GM23338 (cell line): ENCODE data around the gene DGKH.

ENCODE experiments used
- EZH2phosphoT487 ChIP-seq: fragments of 200-600 bp; sonication (generic); IDR thresholded peaks from one replicate; pipeline ENCODE4 v1.8.1; 2018; ENCODE audit warnings: antibody characterized with exemption; ENCODE audit not compliant: unreplicated experiment
- POLR2AphosphoS5 ChIP-seq: IDR thresholded peaks from 2 replicates; pipeline ENCODE4 v1.6.1; 2016; ENCODE audit warnings: antibody characterized with exemption, low read depth
- ZNF114 ChIP-seq: fragments of 250-450 bp; sonication (Bioruptor Pico); IDR thresholded peaks from 2 replicates; pipeline ENCODE4 v1.5.0; 2020; ENCODE audit warnings: mild to moderate bottlenecking, moderate library complexity
- TF ChIP-seq, protein P1 (sequence below), 2 experiments: fragments of 200-600 bp in 1 of 2; sonication (generic) in 1 of 2; conservative IDR thresholded peaks; 2 replicates each; pipeline versions ENCODE4 v1.5.1 to v1.6.1; 2016 to 2017; ENCODE audit warnings: antibody characterized with exemption in 2 of 2, low read depth in 2 of 2, mild to moderate bottlenecking in 2 of 2, moderate library complexity in 1 of 2
- TF ChIP-seq, protein P2 (sequence below): IDR thresholded peaks from one replicate; pipeline ENCODE4 v1.6.1; 2018; ENCODE audit warnings: antibody characterized with exemption; ENCODE audit not compliant: unreplicated experiment

DNA sequence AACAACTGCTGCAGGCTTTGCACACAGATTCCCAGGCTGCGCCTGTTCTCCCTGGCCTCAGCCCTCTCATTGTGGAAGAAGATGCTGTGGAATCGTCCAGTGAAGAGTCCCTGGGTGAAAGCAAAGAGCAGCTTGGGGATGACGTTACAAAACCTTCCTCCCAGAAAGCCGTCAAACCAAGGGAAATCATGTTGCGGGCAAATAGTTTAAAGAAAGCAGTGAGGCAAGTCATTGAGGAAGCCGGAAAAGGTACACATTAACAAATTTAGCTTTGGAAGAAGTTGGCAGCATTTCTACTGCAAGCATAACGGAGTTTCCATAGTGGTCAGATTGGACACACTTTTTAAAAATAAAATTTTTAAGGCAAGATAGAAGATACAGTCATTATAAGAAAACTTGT, 140.6 kb downstream of the DGKH start:
- TF ChIP-seq, protein P1, sequence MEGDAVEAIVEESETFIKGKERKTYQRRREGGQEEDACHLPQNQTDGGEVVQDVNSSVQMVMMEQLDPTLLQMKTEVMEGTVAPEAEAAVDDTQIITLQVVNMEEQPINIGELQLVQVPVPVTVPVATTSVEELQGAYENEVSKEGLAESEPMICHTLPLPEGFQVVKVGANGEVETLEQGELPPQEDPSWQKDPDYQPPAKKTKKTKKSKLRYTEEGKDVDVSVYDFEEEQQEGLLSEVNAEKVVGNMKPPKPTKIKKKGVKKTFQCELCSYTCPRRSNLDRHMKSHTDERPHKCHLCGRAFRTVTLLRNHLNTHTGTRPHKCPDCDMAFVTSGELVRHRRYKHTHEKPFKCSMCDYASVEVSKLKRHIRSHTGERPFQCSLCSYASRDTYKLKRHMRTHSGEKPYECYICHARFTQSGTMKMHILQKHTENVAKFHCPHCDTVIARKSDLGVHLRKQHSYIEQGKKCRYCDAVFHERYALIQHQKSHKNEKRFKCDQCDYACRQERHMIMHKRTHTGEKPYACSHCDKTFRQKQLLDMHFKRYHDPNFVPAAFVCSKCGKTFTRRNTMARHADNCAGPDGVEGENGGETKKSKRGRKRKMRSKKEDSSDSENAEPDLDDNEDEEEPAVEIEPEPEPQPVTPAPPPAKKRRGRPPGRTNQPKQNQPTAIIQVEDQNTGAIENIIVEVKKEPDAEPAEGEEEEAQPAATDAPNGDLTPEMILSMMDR (conservative IDR thresholded peaks at IDR 0.05; ENCODE audit: low read depth in 2 of 2), result no peak
- TF ChIP-seq, protein P2, sequence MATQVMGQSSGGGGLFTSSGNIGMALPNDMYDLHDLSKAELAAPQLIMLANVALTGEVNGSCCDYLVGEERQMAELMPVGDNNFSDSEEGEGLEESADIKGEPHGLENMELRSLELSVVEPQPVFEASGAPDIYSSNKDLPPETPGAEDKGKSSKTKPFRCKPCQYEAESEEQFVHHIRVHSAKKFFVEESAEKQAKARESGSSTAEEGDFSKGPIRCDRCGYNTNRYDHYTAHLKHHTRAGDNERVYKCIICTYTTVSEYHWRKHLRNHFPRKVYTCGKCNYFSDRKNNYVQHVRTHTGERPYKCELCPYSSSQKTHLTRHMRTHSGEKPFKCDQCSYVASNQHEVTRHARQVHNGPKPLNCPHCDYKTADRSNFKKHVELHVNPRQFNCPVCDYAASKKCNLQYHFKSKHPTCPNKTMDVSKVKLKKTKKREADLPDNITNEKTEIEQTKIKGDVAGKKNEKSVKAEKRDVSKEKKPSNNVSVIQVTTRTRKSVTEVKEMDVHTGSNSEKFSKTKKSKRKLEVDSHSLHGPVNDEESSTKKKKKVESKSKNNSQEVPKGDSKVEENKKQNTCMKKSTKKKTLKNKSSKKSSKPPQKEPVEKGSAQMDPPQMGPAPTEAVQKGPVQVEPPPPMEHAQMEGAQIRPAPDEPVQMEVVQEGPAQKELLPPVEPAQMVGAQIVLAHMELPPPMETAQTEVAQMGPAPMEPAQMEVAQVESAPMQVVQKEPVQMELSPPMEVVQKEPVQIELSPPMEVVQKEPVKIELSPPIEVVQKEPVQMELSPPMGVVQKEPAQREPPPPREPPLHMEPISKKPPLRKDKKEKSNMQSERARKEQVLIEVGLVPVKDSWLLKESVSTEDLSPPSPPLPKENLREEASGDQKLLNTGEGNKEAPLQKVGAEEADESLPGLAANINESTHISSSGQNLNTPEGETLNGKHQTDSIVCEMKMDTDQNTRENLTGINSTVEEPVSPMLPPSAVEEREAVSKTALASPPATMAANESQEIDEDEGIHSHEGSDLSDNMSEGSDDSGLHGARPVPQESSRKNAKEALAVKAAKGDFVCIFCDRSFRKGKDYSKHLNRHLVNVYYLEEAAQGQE, result no peak
- TF ChIP-seq POLR2AphosphoS5, result no peak
- no peak for TF ChIP-seq EZH2phosphoT487
- no peak for TF ChIP-seq ZNF114 (CRISPR knock-in tag)
